CD14-positive monocyte (primary cell): ENCODE results near the gene KIF16B. TPM values are rescaled to one million over a fixed set of nuclear protein-coding genes. Genes with fewer than 3 reads are reported as not detected.

Experiments
- DNase-seq, 3 donors: peaks; one replicate each; pipeline ENCODE4 v3.0.0-alpha.2; 2011 to 2022
- H2AFZ ChIP-seq: 2 replicates; pipeline ENCODE4 v1.6.0; 2012; ENCODE audit warnings: mild to moderate bottlenecking, low read depth, low read length, inconsistent platforms; ENCODE audit not compliant: insufficient read depth, poor library complexity, severe bottlenecking
- H3K27ac ChIP-seq, 2 donors: 1 replicate in 1 of 2; 2 replicates in 1 of 2; pipeline ENCODE4 v1.5.1; 2012 to 2013; ENCODE audit warnings: low read length in 2 of 2, control low read depth in 1 of 2, inconsistent platforms in 1 of 2, low read depth in 1 of 2, mild to moderate bottlenecking in 1 of 2
- H3K27me3 ChIP-seq, 2 donors: one replicate each; pipeline versions ENCODE4 v1.6.0 to v1.6.1; 2011 to 2013; ENCODE audit warnings: low read length in 2 of 2; ENCODE audit not compliant: control insufficient read depth in 2 of 2, insufficient read depth in 2 of 2
- H3K36me3 ChIP-seq, 2 donors: replicated peaks in 1 of 2; 1 replicate in 1 of 2; 2 replicates in 1 of 2; pipeline versions ENCODE4 v1.5.1 to v1.6.1; 2012 to 2013; ENCODE audit warnings: low read length in 2 of 2, control low read depth in 1 of 2, inconsistent platforms in 1 of 2, mild to moderate bottlenecking in 1 of 2; ENCODE audit not compliant: insufficient read depth in 2 of 2, control insufficient read depth in 1 of 2
- H3K4me1 ChIP-seq, 2 donors: 1 replicate in 1 of 2; 2 replicates in 1 of 2; pipeline versions ENCODE4 v1.5.1 to v1.6.1; 2012 to 2013; ENCODE audit warnings: low read length in 2 of 2, control low read depth in 1 of 2, inconsistent platforms in 1 of 2, mild to moderate bottlenecking in 1 of 2, moderate library complexity in 1 of 2; ENCODE audit not compliant: insufficient read depth in 2 of 2, control insufficient read depth in 1 of 2
- H3K4me2 ChIP-seq: replicated peaks from 2 replicates; pipeline ENCODE3; 2012; ENCODE audit warnings: low read length, moderate library complexity, mild to moderate bottlenecking; ENCODE audit not compliant: poor library complexity, severe bottlenecking; ENCODE audit errors: extremely low read depth
- H3K4me3 ChIP-seq, 3 experiments: fragments of 200-600 bp in 1 of 3; sonication (generic) in 1 of 3; replicated peaks in 1 of 3; 1 replicate in 2 of 3; 2 replicates in 1 of 3; pipeline ENCODE4 v1.5.1; 2011 to 2013; ENCODE audit warnings: low read length in 3 of 3, mild to moderate bottlenecking in 3 of 3, control low read depth in 2 of 3, low read depth in 2 of 3, inconsistent platforms in 1 of 3, moderate library complexity in 1 of 3
- H3K79me2 ChIP-seq: 2 replicates; pipeline ENCODE4 v1.6.0; 2012; ENCODE audit warnings: mild to moderate bottlenecking, control low read depth, inconsistent platforms, low read length, moderate library complexity; ENCODE audit not compliant: insufficient read depth
- H3K9ac ChIP-seq: 2 replicates; pipeline ENCODE4 v1.6.0; 2017; ENCODE audit warnings: low read length, mild to moderate bottlenecking; ENCODE audit not compliant: insufficient read depth, poor library complexity, severe bottlenecking
- H3K9me3 ChIP-seq, 2 donors: replicated peaks in 1 of 2; 1 replicate in 1 of 2; 2 replicates in 1 of 2; pipeline versions ENCODE4 v1.5.1 to v1.6.1; 2012 to 2013; ENCODE audit warnings: low read length in 2 of 2, control low read depth in 1 of 2; ENCODE audit not compliant: control insufficient read depth in 1 of 2, insufficient read depth in 1 of 2
- H4K20me1 ChIP-seq: 2 replicates; pipeline ENCODE4 v1.6.0; 2012; ENCODE audit warnings: mild to moderate bottlenecking, low read length, control low read depth, moderate library complexity; ENCODE audit not compliant: insufficient read depth
- H3K27ac Mint-ChIP-seq, 7 donors: one replicate each; pipeline ENCODE4 v1.8.0; 2020; ENCODE audit warnings: mild to moderate bottlenecking in 7 of 7, mixed read lengths in 7 of 7, moderate library complexity in 6 of 7, inconsistent platforms in 2 of 7
- H3K27me3 Mint-ChIP-seq, 3 donors: one replicate each; pipeline ENCODE4 v1.8.0; 2021 to 2022; ENCODE audit warnings: low read depth in 3 of 3, mild to moderate bottlenecking in 3 of 3, mixed read lengths in 3 of 3, moderate library complexity in 3 of 3, inconsistent platforms in 1 of 3
- H3K36me3 Mint-ChIP-seq, 2 donors: one replicate each; pipeline ENCODE4 v1.8.0; 2020; ENCODE audit warnings: mixed read lengths in 2 of 2, inconsistent platforms in 1 of 2, mild to moderate bottlenecking in 1 of 2
- H3K4me1 Mint-ChIP-seq: one replicate; pipeline ENCODE4 v1.8.0; 2020; ENCODE audit warnings: mild to moderate bottlenecking, mixed read lengths
- H3K4me3 Mint-ChIP-seq, 2 donors: one replicate each; pipeline ENCODE4 v1.8.0; 2020; ENCODE audit warnings: mild to moderate bottlenecking in 2 of 2, mixed read lengths in 2 of 2, moderate library complexity in 1 of 2
- H3K9me3 Mint-ChIP-seq, 7 donors: one replicate each; pipeline ENCODE4 v1.8.0; 2020 to 2022; ENCODE audit warnings: mixed read lengths in 7 of 7, mild to moderate bottlenecking in 6 of 7, moderate library complexity in 6 of 7, inconsistent platforms in 2 of 7
- CTCF ChIP-seq: fragments of 200-600 bp; IDR thresholded peaks from one replicate; pipeline ENCODE4 v1.8.0; 2022; ENCODE audit warnings: antibody characterized with exemption, mild to moderate bottlenecking
- WGBS: methylation state at CpG from one replicate; pipeline ENCODE4 v1.1.5; 2013; ENCODE audit warnings: missing lambda C conversion rate; ENCODE audit not compliant: insufficient coverage; 5-methylcytosine and 5-hydroxymethylcytosine counted together
- intact Hi-C, 2 donors: fragments of 100-400 bp; cut with micrococcal nuclease; formaldehyde crosslinking; loops; one replicate each; pipeline versions ENCODE4 v1.15.0 to v1.15.1; 2023
- polyA plus RNA-seq, 3 donors: library from polyadenylated mRNA; depleted of rRNA in 1 of 3; unstranded in 2 of 3; stranded (reverse) in 1 of 3; fragments of 300-500 nt in 2 of 3; fragments of >200 nt in 1 of 3; fragmentation: Illumina TruSeq in 2 of 3; gene quantifications; 1 replicate in 2 of 3; 2 replicates in 1 of 3; pipeline ENCODE4 v1.2.3, GENCODE V29; 2012 to 2021

The KIF16B gene
- polyA plus RNA-seq, 3 donors = 0.89 to 2.9 (median 2.8) TPM

- no peak overlapping the region for H3K4me2 ChIP-seq
- no peaks in the 10 kb centered on the region for H4K20me1 ChIP-seq
- H3K9me3 ChIP-seq = no peaks in the 10 kb centered on the region
- H3K27me3 ChIP-seq = no peaks in the 10 kb centered on the region
- WGBS = 83% methylated on average over 1 of the region's 1 CpG
- Mint-ChIP-seq H3K9me3 (no peaks in the 10 kb centered on the region), H3K27me3 (peaks cover 0 to 2% (median 1%) of the 10 kb centered on the region in 3 donors), H3K36me3 (peaks cover 14 to 15% of the 10 kb centered on the region in 2 donors), H3K4me3 (no peak overlapping the region), H3K4me1 (peaks cover 34% of the 10 kb centered on the region), H3K27ac (no peak overlapping the region)
- H3K4me1 ChIP-seq = peaks cover 19 to 31% of the 10 kb centered on the region in 2 donors
- no peak overlapping the region for H2AFZ ChIP-seq
- H3K79me2 ChIP-seq = no peaks in the 10 kb centered on the region
- intact Hi-C loops = no loop called here
- DNase-seq = no peak
- H3K4me3 ChIP-seq = no peak overlapping the region
- H3K27ac ChIP-seq = no peak overlapping the region
- H3K36me3 ChIP-seq = no peaks in the 10 kb centered on the region
- TF ChIP-seq CTCF = no peak
- H3K9ac ChIP-seq = no peak overlapping the region
Observed at GRCh38 chr20:16516794-16517193, 56.5 kb downstream of the KIF16B start.

- peaks cover 34% of the 10 kb centered on the region for H3K4me1 Mint-ChIP-seq
- peaks cover 0 to 2% (median 1%) of the 10 kb centered on the region in 3 donors for H3K27me3 Mint-ChIP-seq
- no peak for TF ChIP-seq CTCF
- no peak overlapping the region for H3K4me2 ChIP-seq
- no peaks in the 10 kb centered on the region for H3K27me3 ChIP-seq
- H3K79me2 ChIP-seq = no peaks in the 10 kb centered on the region
- H2AFZ ChIP-seq = no peak overlapping the region
- H3K4me3 ChIP-seq = no peak overlapping the region
- peaks cover 0 to 3% of the 10 kb centered on the region in 2 donors for H3K36me3 ChIP-seq
- H3K4me3 Mint-ChIP-seq = no peak overlapping the region
- no peaks in the 10 kb centered on the region for H3K9me3 ChIP-seq
- H3K36me3 Mint-ChIP-seq = peaks cover 13 to 15% of the 10 kb centered on the region in 2 donors
- no peaks in the 10 kb centered on the region for H3K9me3 Mint-ChIP-seq
- H3K4me1 ChIP-seq = peaks cover 19 to 31% of the 10 kb centered on the region in 2 donors
- H4K20me1 ChIP-seq = no peaks in the 10 kb centered on the region
- no CpG with 5 or more reads among the region's 2 CpGs for WGBS
- intact Hi-C loops = no loop called here
- H3K27ac Mint-ChIP-seq = no peak overlapping the region
- no peak overlapping the region for H3K27ac ChIP-seq
- DNase-seq = no peak
- H3K9ac ChIP-seq = no peak overlapping the region
Observed at GRCh38 chr20:16515046-16515445, 58.2 kb downstream of the KIF16B start.
